Endothelial cell of umbilical vein (primary cell): ENCODE data around the gene ADAM23. TPM values are rescaled to one million over a fixed set of nuclear protein-coding genes. Genes with fewer than 3 reads are reported as not detected.

Source experiments
- BruUV-seq: library from RNA; stranded (reverse); fragments of 400-500 nt; replicated peaks from 2 replicates; lab custom pipeline; 2021; lab: Mats Ljungman, UMichigan
- CTCF ChIA-PET: fragments of 300-600, 350-600 bp; sonication (Branson Sonifier 250); formaldehyde crosslinking; loops from one replicate; lab custom pipeline; 2021; ENCODE audit warnings: antibody characterized with exemption, inconsistent platforms; lab: Charles Lee
- POLR2A ChIA-PET: fragments of 300-600, 350-600 bp; sonication (Branson Sonifier 250); formaldehyde crosslinking; loops from one replicate; lab custom pipeline; 2021; ENCODE audit warnings: antibody characterized with exemption, inconsistent platforms; lab: Charles Lee
- DNase-seq: peaks from one replicate; pipeline ENCODE4 v3.0.0-alpha.2; 2011; ENCODE audit warnings: low read depth, low spot score
- FAIRE-seq: peaks from 2 replicates; lab custom pipeline; 2011; peaks lifted over from hg19 to GRCh38; lab: Jason Lieb, UNC
- H2AFZ ChIP-seq: 2 replicates; pipeline ENCODE4 v1.6.0; 2012; ENCODE audit warnings: low read depth, low read length, control low read depth, inconsistent platforms
- H3K27ac ChIP-seq: 2 replicates; pipeline ENCODE4 v1.5.1; 2011; ENCODE audit warnings: low read depth, mild to moderate bottlenecking, control low read depth, low read length, moderate library complexity; ENCODE audit not compliant: insufficient read depth
- H3K27me3 ChIP-seq, 2 experiments: 2 replicates each; pipeline versions ENCODE4 v1.6.0 to v1.6.1; 2011; ENCODE audit warnings: low read length in 2 of 2, mixed read lengths in 1 of 2; ENCODE audit not compliant: control insufficient read depth in 2 of 2, insufficient read depth in 2 of 2
- H3K36me3 ChIP-seq, 2 experiments: 2 replicates in 1 of 2; 3 replicates in 1 of 2; pipeline ENCODE4 v1.5.1; 2011; ENCODE audit warnings: low read length in 2 of 2, mild to moderate bottlenecking in 1 of 2, moderate library complexity in 1 of 2; ENCODE audit not compliant: control insufficient read depth in 2 of 2, insufficient read depth in 2 of 2; ENCODE audit errors: extremely low read depth in 1 of 2
- H3K4me1 ChIP-seq: 3 replicates; pipeline ENCODE4 v1.5.1; 2011; ENCODE audit warnings: mild to moderate bottlenecking, low read length; ENCODE audit not compliant: control insufficient read depth, insufficient read depth; ENCODE audit errors: extremely low read depth
- H3K4me2 ChIP-seq: 2 replicates; pipeline ENCODE4 v1.6.1; 2011; ENCODE audit warnings: low read length, control low read depth, mixed read lengths; ENCODE audit not compliant: insufficient read depth
- H3K4me3 ChIP-seq, 3 experiments: fragments of 200-600 bp in 1 of 3; sonication (generic), shearing (Covaris generic) in 1 of 3; replicated peaks in 1 of 3; 2 replicates each; pipeline ENCODE4 v1.5.1; 2011 to 2016; ENCODE audit warnings: control low read depth in 3 of 3, low read length in 3 of 3, mild to moderate bottlenecking in 2 of 3, inconsistent platforms in 1 of 3, low read depth in 1 of 3, moderate library complexity in 1 of 3; ENCODE audit not compliant: insufficient read depth in 1 of 3
- H3K79me2 ChIP-seq: 2 replicates; pipeline ENCODE4 v1.6.0; 2012; ENCODE audit warnings: low read length, inconsistent platforms; ENCODE audit not compliant: control insufficient read depth, insufficient read depth
- H3K9ac ChIP-seq: replicated peaks from 2 replicates; pipeline ENCODE3; 2011; ENCODE audit warnings: low read length, control low read depth; ENCODE audit not compliant: insufficient read depth; ENCODE audit errors: extremely low read depth
- H3K9me1 ChIP-seq: replicated peaks from 3 replicates; pipeline ENCODE4 v1.6.0; 2011; ENCODE audit warnings: mild to moderate bottlenecking, low read length; ENCODE audit not compliant: control insufficient read depth, insufficient read depth; ENCODE audit errors: extremely low read depth
- H3K9me3 ChIP-seq: replicated peaks from 2 replicates; pipeline ENCODE4 v1.5.1; 2012; ENCODE audit warnings: low read length, inconsistent platforms; ENCODE audit not compliant: control insufficient read depth, insufficient read depth
- H4K20me1 ChIP-seq: replicated peaks from 2 replicates; pipeline ENCODE3; 2011; ENCODE audit warnings: mild to moderate bottlenecking, low read length; ENCODE audit not compliant: control insufficient read depth, insufficient read depth; ENCODE audit errors: extremely low read depth
- CTCF ChIP-seq, 2 donors: IDR thresholded peaks; 1 replicate in 1 of 2; 2 replicates in 1 of 2; pipeline ENCODE4 v1.5.1; 2011; ENCODE audit warnings: low read length in 2 of 2, mild to moderate bottlenecking in 2 of 2, moderate library complexity in 2 of 2, control low read depth in 1 of 2, inconsistent platforms in 1 of 2, low read depth in 1 of 2; ENCODE audit not compliant: insufficient read depth in 1 of 2; ENCODE audit errors: extremely low read depth in 1 of 2
- EZH2 ChIP-seq: IDR thresholded peaks from 2 replicates; pipeline ENCODE4 v1.6.1; 2012; ENCODE audit warnings: borderline replicate concordance, low read depth, mild to moderate bottlenecking, moderate library complexity, low read length, inconsistent platforms; ENCODE audit not compliant: severe bottlenecking
- FOS ChIP-seq: IDR thresholded peaks from 2 replicates; pipeline ENCODE4 v1.6.1; 2011; ENCODE audit warnings: mild to moderate bottlenecking, low read length, moderate library complexity, borderline replicate concordance; ENCODE audit not compliant: insufficient read depth
- GATA2 ChIP-seq: IDR thresholded peaks from 2 replicates; pipeline ENCODE4 v1.7.0; 2011; ENCODE audit warnings: low read depth, mild to moderate bottlenecking, moderate library complexity, mixed read lengths, low read length; ENCODE audit not compliant: insufficient read length, insufficient read depth
- JUN ChIP-seq: IDR thresholded peaks from 2 replicates; pipeline ENCODE4 v1.6.1; 2011; ENCODE audit warnings: borderline replicate concordance, low read depth; ENCODE audit not compliant: insufficient read length, insufficient read depth
- MYC ChIP-seq: IDR thresholded peaks from one replicate; pipeline ENCODE4 v1.6.1; 2011; ENCODE audit warnings: mild to moderate bottlenecking, low read depth, low read length
- POLR2A ChIP-seq: IDR thresholded peaks from 2 replicates; pipeline ENCODE4 v1.6.1; 2012; ENCODE audit warnings: low read depth, mild to moderate bottlenecking, control low read depth, low read length
- POLR2AphosphoS5 ChIP-seq: IDR thresholded peaks from 2 replicates; pipeline ENCODE4 v1.6.1; 2012; ENCODE audit warnings: low read depth, mild to moderate bottlenecking, control low read depth, low read length, moderate library complexity; ENCODE audit not compliant: insufficient read depth
- dilution Hi-C: fragments of 300-500 bp; cut with MboI; formaldehyde crosslinking; loops from one replicate; pipeline ENCODE4 v1.15.0; 2019; ENCODE audit warnings: low sequenced_read_pairs; ENCODE audit not compliant: extremely low pct_ligation_motif_present
- intact Hi-C: fragments of 100-400 bp; cut with micrococcal nuclease; formaldehyde crosslinking; loops from one replicate; pipeline ENCODE4 v1.10.0; 2022
- polyA plus RNA-seq, 4 experiments: library from polyadenylated mRNA; depleted of rRNA in 3 of 4; stranded (reverse) in 3 of 4; unstranded in 1 of 4; fragments of >200 nt; gene quantifications; 2 replicates each; pipeline versions ENCODE4 v1.2.1 to v1.2.3, GENCODE V29; 2011 to 2012; ENCODE audit warnings: missing spikeins in 1 of 4
- total RNA-seq: library from RNA; stranded (reverse); gene quantifications from 2 replicates; pipeline ENCODE4 v1.2.3, GENCODE V29; 2021
- TF ChIP-seq, protein P1 (sequence below): IDR thresholded peaks from 2 replicates; pipeline ENCODE4 v1.6.1; 2011; ENCODE audit not compliant: insufficient read depth, insufficient read length

The ADAM23 gene
- total and polyA plus RNA-seq, 2 donors (not counting 3 experiments of a cell fraction or from before 2014, with no cell fraction given) = 20.6 to 38.5 TPM

GRCh38 chr2:206472094-206472493 lies 28.8 kb downstream of the ADAM23 start:
- Histone ChIP-seq H4K20me1 (no peaks in the 10 kb centered on the region), H2AFZ (no peak overlapping the region), H3K9me1 (no peaks in the 10 kb centered on the region), H3K79me2 (no peaks in the 10 kb centered on the region), H3K4me2 (no peak overlapping the region), H3K27me3 (no peaks in the 10 kb centered on the region), H3K4me1 (no peaks in the 10 kb centered on the region), H3K9ac (no peak overlapping the region), H3K27ac (no peak overlapping the region), H3K36me3 (no peaks in the 10 kb centered on the region), H3K9me3 (no peaks in the 10 kb centered on the region), H3K4me3 (no peak overlapping the region)
- BruUV-seq = no TSS peak
- intact Hi-C loops (no loop called here), dilution Hi-C loops (no loop called here)
- ChIA-PET POLR2A (no interaction called here), CTCF (no interaction called here)
- DNase-seq (no peak), FAIRE-seq (no peak)
- no peak for TF ChIP-seq POLR2A
- no peak for TF ChIP-seq GATA2
- no peak for TF ChIP-seq JUN
- TF ChIP-seq FOS = no peak

GRCh38 chr2:206474099-206474498 lies 30.8 kb downstream of the ADAM23 start:
- TF ChIP-seq CTCF (IDR thresholded peaks at IDR 0.05; ENCODE audit: extremely low read depth in 1 of 2, insufficient read depth in 1 of 2, low read depth in 1 of 2, low read length in 2 of 2) = no peak
- no peak for TF ChIP-seq EZH2
- no peak for TF ChIP-seq FOS
- TF ChIP-seq POLR2A = no peak
- TF ChIP-seq POLR2AphosphoS5 = no peak
- TF ChIP-seq MYC = no peak
- TF ChIP-seq, protein P1, sequence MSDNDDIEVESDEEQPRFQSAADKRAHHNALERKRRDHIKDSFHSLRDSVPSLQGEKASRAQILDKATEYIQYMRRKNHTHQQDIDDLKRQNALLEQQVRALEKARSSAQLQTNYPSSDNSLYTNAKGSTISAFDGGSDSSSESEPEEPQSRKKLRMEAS = no peak
- TF ChIP-seq GATA2 = no peak
- TF ChIP-seq JUN = no peak
- H3K9ac ChIP-seq = no peak overlapping the region
- DNase-seq = no peak
- no peak overlapping the region for H2AFZ ChIP-seq
- H3K4me3 ChIP-seq = no peak overlapping the region
- dilution Hi-C loops = no loop called here
- intact Hi-C loops = no loop called here
- H3K9me1 ChIP-seq = no peaks in the 10 kb centered on the region
- FAIRE-seq = no peak
- H4K20me1 ChIP-seq = no peaks in the 10 kb centered on the region
- no peaks in the 10 kb centered on the region for H3K79me2 ChIP-seq
- H3K4me1 ChIP-seq = no peaks in the 10 kb centered on the region
- ChIA-PET CTCF (no interaction called here), POLR2A (no interaction called here)
- H3K4me2 ChIP-seq = no peak overlapping the region
- no peaks in the 10 kb centered on the region for H3K36me3 ChIP-seq
- BruUV-seq = no TSS peak
- H3K27me3 ChIP-seq = no peaks in the 10 kb centered on the region
- H3K9me3 ChIP-seq = no peaks in the 10 kb centered on the region
- H3K27ac ChIP-seq = no peak overlapping the region
